Measurements from ENCODE around the gene SERPINE1. TPM values are rescaled to one million over a fixed set of nuclear protein-coding genes. Genes with fewer than 3 reads are reported as not detected.
"Not testable (repeated sequence)": the region's sequence is repeated elsewhere in the genome, so short reads cannot be mapped to it uniquely, and the experiment has no call there.

The SERPINE1 gene
- total and polyA plus RNA-seq, 5 donors from 2014 or later, result 0.39 TPM; not detected in 4

- Mint-ChIP-seq H3K9me3 (peaks cover 0 to 2% (median 0%) of the 10 kb centered on the region in 7 donors), H3K4me3 (peak overlapping the region in 2 of 4 donors; percentile 33 to 79), H3K36me3 (no peaks in the 10 kb centered on the region), H3K27ac (peak overlapping the region in 2 of 3 donors; percentile 38 to 76), H3K4me1 (peaks cover 0 to 25% (median 10%) of the 10 kb centered on the region in 4 donors), H3K27me3 (peaks cover 49% of the 10 kb centered on the region)
- peaks cover 11% of the 10 kb centered on the region for H3K27me3 ChIP-seq (ENCODE audit: control insufficient read depth, insufficient read depth, low read length)
- no peaks in the 10 kb centered on the region for H3K36me3 ChIP-seq (ENCODE audit: control insufficient read depth, insufficient read depth, low read length)
- no peak for ATAC-seq (ENCODE audit: low read depth in 2 of 2)
- no peak overlapping the region for H3K4me3 ChIP-seq (ENCODE audit: low read depth, low read length)
- no peak for DNase-seq
- no peak overlapping the region for H3K27ac ChIP-seq (ENCODE audit: insufficient read depth, low read length, poor library complexity, severe bottlenecking)
- no peaks in the 10 kb centered on the region for H3K9me3 ChIP-seq (ENCODE audit: control insufficient read depth in 2 of 2, low read length in 2 of 2)
- peaks cover 10% of the 10 kb centered on the region for H3K4me1 ChIP-seq (ENCODE audit: control insufficient read depth, insufficient read depth, low read length, poor library complexity, severe bottlenecking)
These were observed 646 bp downstream of the SERPINE1 start for GRCh38 chr7:101127460-101128039.

GRCh38 chr7:101128040-101128834, 1.3 kb downstream of the SERPINE1 start:
- H3K27ac Mint-ChIP-seq, result no peak overlapping the region
- Histone ChIP-seq H3K4me1 (ENCODE audit: control insufficient read depth, insufficient read depth, low read length, poor library complexity, severe bottlenecking) (peaks cover 10% of the 10 kb centered on the region), H3K27ac (ENCODE audit: insufficient read depth, low read length, poor library complexity, severe bottlenecking) (no peak overlapping the region), H3K4me3 (ENCODE audit: low read depth, low read length) (no peak overlapping the region), H3K27me3 (ENCODE audit: control insufficient read depth, insufficient read depth, low read length) (peaks cover 9% of the 10 kb centered on the region), H3K9me3 (ENCODE audit: control insufficient read depth in 2 of 2, low read length in 2 of 2) (no peaks in the 10 kb centered on the region), H3K36me3 (ENCODE audit: control insufficient read depth, insufficient read depth, low read length) (no peaks in the 10 kb centered on the region)
- peaks cover 42% of the 10 kb centered on the region for H3K27me3 Mint-ChIP-seq
- DNase-seq, result no peak
- no peak for ATAC-seq (ENCODE audit: low read depth in 2 of 2)
- H3K4me1 Mint-ChIP-seq, result peaks cover 0 to 25% (median 10%) of the 10 kb centered on the region in 4 donors
- no peak overlapping the region for H3K4me3 Mint-ChIP-seq
- no peaks in the 10 kb centered on the region for H3K36me3 Mint-ChIP-seq
- peaks cover 0 to 2% (median 0%) of the 10 kb centered on the region in 7 donors for H3K9me3 Mint-ChIP-seq

GRCh38 chr7:101129603-101130117, 2.8 kb downstream of the SERPINE1 start:
- no peaks in the 10 kb centered on the region for H3K36me3 Mint-ChIP-seq
- Histone ChIP-seq H3K9me3 (ENCODE audit: control insufficient read depth in 2 of 2, low read length in 2 of 2) (no peaks in the 10 kb centered on the region), H3K36me3 (ENCODE audit: control insufficient read depth, insufficient read depth, low read length) (no peaks in the 10 kb centered on the region), H3K27me3 (ENCODE audit: control insufficient read depth, insufficient read depth, low read length) (peaks cover 5% of the 10 kb centered on the region), H3K27ac (ENCODE audit: insufficient read depth, low read length, poor library complexity, severe bottlenecking) (no peak overlapping the region), H3K4me1 (ENCODE audit: control insufficient read depth, insufficient read depth, low read length, poor library complexity, severe bottlenecking) (peaks cover 10% of the 10 kb centered on the region), H3K4me3 (ENCODE audit: low read depth, low read length) (no peak overlapping the region)
- ATAC-seq (ENCODE audit: low read depth in 2 of 2) (no peak), DNase-seq (no peak)
- peaks cover 46% of the 10 kb centered on the region for H3K27me3 Mint-ChIP-seq
- H3K27ac Mint-ChIP-seq, result no peak overlapping the region
- H3K4me1 Mint-ChIP-seq, result peaks cover 0 to 23% (median 9%) of the 10 kb centered on the region in 4 donors
- no peak overlapping the region for H3K4me3 Mint-ChIP-seq
- peaks cover 0 to 2% (median 0%) of the 10 kb centered on the region in 7 donors for H3K9me3 Mint-ChIP-seq

- H3K4me1 Mint-ChIP-seq; H3K9me3 ChIP-seq (ENCODE audit: control insufficient read depth in 2 of 2, low read length in 2 of 2): not testable (repeated sequence)
- H3K27me3 Mint-ChIP-seq, result peaks cover 40% of the 10 kb centered on the region
These were observed 6.0 kb downstream of the SERPINE1 start for GRCh38 chr7:101132626-101133600.

GRCh38 chr7:101133621-101134398, 6.9 kb downstream of the SERPINE1 start:
- no peak overlapping the region for H3K4me3 Mint-ChIP-seq
- peaks cover 6% of the 10 kb centered on the region for H3K4me1 ChIP-seq (ENCODE audit: control insufficient read depth, insufficient read depth, low read length, poor library complexity, severe bottlenecking)
- no peaks in the 10 kb centered on the region for H3K27me3 ChIP-seq (ENCODE audit: control insufficient read depth, insufficient read depth, low read length)
- no peaks in the 10 kb centered on the region for H3K36me3 Mint-ChIP-seq
- H3K27ac Mint-ChIP-seq, result no peak overlapping the region
- peaks cover 0 to 10% (median 3%) of the 10 kb centered on the region in 4 donors for H3K4me1 Mint-ChIP-seq
- no peak overlapping the region for H3K4me3 ChIP-seq (ENCODE audit: low read depth, low read length)
- no peaks in the 10 kb centered on the region for H3K9me3 Mint-ChIP-seq
- peaks cover 41% of the 10 kb centered on the region for H3K27me3 Mint-ChIP-seq
- H3K9me3 ChIP-seq (ENCODE audit: control insufficient read depth in 2 of 2, low read length in 2 of 2), result no peaks in the 10 kb centered on the region
- no peaks in the 10 kb centered on the region for H3K36me3 ChIP-seq (ENCODE audit: control insufficient read depth, insufficient read depth, low read length)
- H3K27ac ChIP-seq (ENCODE audit: insufficient read depth, low read length, poor library complexity, severe bottlenecking), result no peak overlapping the region
- no peak for DNase-seq
- ATAC-seq (ENCODE audit: low read depth in 2 of 2), result no peak

More at GRCh38 chr7:101132626-101133600, 6.0 kb downstream of the SERPINE1 start:
- not testable (repeated sequence) for H3K36me3 ChIP-seq (ENCODE audit: control insufficient read depth, insufficient read depth, low read length); H3K4me3 ChIP-seq (ENCODE audit: low read depth, low read length); H3K36me3 Mint-ChIP-seq; DNase-seq; H3K4me3 Mint-ChIP-seq; H3K27me3 ChIP-seq (ENCODE audit: control insufficient read depth, insufficient read depth, low read length); H3K9me3 Mint-ChIP-seq; H3K27ac ChIP-seq (ENCODE audit: insufficient read depth, low read length, poor library complexity, severe bottlenecking); H3K4me1 ChIP-seq (ENCODE audit: control insufficient read depth, insufficient read depth, low read length, poor library complexity, severe bottlenecking); ATAC-seq (ENCODE audit: low read depth in 2 of 2)
- peak overlapping the region in 1 of 3 donors; percentile 67 for H3K27ac Mint-ChIP-seq

GRCh38 chr7:101134399-101134980, 7.6 kb downstream of the SERPINE1 start:
- Mint-ChIP-seq H3K4me3 (no peak overlapping the region), H3K27me3 (peaks cover 41% of the 10 kb centered on the region), H3K9me3 (no peaks in the 10 kb centered on the region), H3K36me3 (no peaks in the 10 kb centered on the region), H3K4me1 (peaks cover 0 to 10% (median 3%) of the 10 kb centered on the region in 4 donors), H3K27ac (no peak overlapping the region)
- Histone ChIP-seq H3K36me3 (ENCODE audit: control insufficient read depth, insufficient read depth, low read length) (no peaks in the 10 kb centered on the region), H3K9me3 (ENCODE audit: control insufficient read depth in 2 of 2, low read length in 2 of 2) (no peaks in the 10 kb centered on the region), H3K4me1 (ENCODE audit: control insufficient read depth, insufficient read depth, low read length, poor library complexity, severe bottlenecking) (peaks cover 6% of the 10 kb centered on the region), H3K27me3 (ENCODE audit: control insufficient read depth, insufficient read depth, low read length) (no peaks in the 10 kb centered on the region), H3K27ac (ENCODE audit: insufficient read depth, low read length, poor library complexity, severe bottlenecking) (no peak overlapping the region), H3K4me3 (ENCODE audit: low read depth, low read length) (no peak overlapping the region)
- ATAC-seq (ENCODE audit: low read depth in 2 of 2) (no peak), DNase-seq (no peak)

Measured in CD4-positive, CD25-positive, alpha-beta regulatory T cell (primary cell).